GM12801 (cell line): ENCODE measurements around the gene C4orf54.

Experiments
- CTCF ChIP-seq: IDR thresholded peaks from one replicate; pipeline ENCODE4 v1.5.1; 2011; ENCODE audit warnings: control low read depth; ENCODE audit not compliant: insufficient read length; ENCODE audit errors: extremely low read depth

The C4orf54 gene

GRCh38 chr4:99634742-99635360 is 22.8 kb downstream of the C4orf54 start:
- no peak for TF ChIP-seq CTCF

- no peak for TF ChIP-seq CTCF
Observed at GRCh38 chr4:99633772-99634171, 23.9 kb downstream of the C4orf54 start.

- TF ChIP-seq CTCF: no peak
Observed at GRCh38 chr4:99630857-99631360, 26.7 kb downstream of the C4orf54 start.

- TF ChIP-seq CTCF: no peak
Observed at GRCh38 chr4:99629962-99630554, 27.6 kb downstream of the C4orf54 start.

GRCh38 chr4:99628040-99628439 is 29.6 kb downstream of the C4orf54 start:
- no peak for TF ChIP-seq CTCF

- TF ChIP-seq CTCF: no peak
Observed at GRCh38 chr4:99625369-99625768, 32.3 kb downstream of the C4orf54 start.

- TF ChIP-seq CTCF: no peak
Observed at GRCh38 chr4:99624141-99624719, 33.4 kb downstream of the C4orf54 start.
